Liver (tissue), 9 donors: Measurements from ENCODE around the gene LSR. TPM values are rescaled to one million over a fixed set of nuclear protein-coding genes. Genes with fewer than 3 reads are reported as not detected.
A peak's percentile ranks its signal among the peaks of the same experiment; 100 is the strongest.

ENCODE experiments used
- DNase-seq: peaks from one replicate; pipeline ENCODE4 v3.0.0-alpha.2; 2017; ENCODE audit warnings: low spot score
- H3K27ac ChIP-seq, 2 donors: one replicate each; pipeline ENCODE4 v1.7.0; 2013; ENCODE audit warnings: inconsistent platforms in 2 of 2, low read length in 2 of 2, control low read depth in 1 of 2, low read depth in 1 of 2, mild to moderate bottlenecking in 1 of 2
- H3K27me3 ChIP-seq, 4 donors: one replicate each; pipeline versions ENCODE4 v1.6.1 to v1.7.0; 2013; ENCODE audit warnings: low read length in 3 of 4, inconsistent platforms in 1 of 4, mild to moderate bottlenecking in 1 of 4, moderate library complexity in 1 of 4; ENCODE audit not compliant: control insufficient read depth in 4 of 4, insufficient read depth in 4 of 4
- H3K36me3 ChIP-seq, 4 donors: one replicate each; pipeline versions ENCODE4 v1.6.1 to v1.7.0; 2013; ENCODE audit warnings: low read length in 3 of 4, mild to moderate bottlenecking in 3 of 4, low read depth in 1 of 4, moderate library complexity in 1 of 4; ENCODE audit not compliant: control insufficient read depth in 4 of 4, insufficient read depth in 3 of 4
- H3K4me1 ChIP-seq, 4 donors: one replicate each; pipeline versions ENCODE4 v1.6.1 to v1.7.0; 2013; ENCODE audit warnings: low read length in 3 of 4, mild to moderate bottlenecking in 3 of 4, moderate library complexity in 1 of 4; ENCODE audit not compliant: control insufficient read depth in 4 of 4, insufficient read depth in 4 of 4
- H3K4me3 ChIP-seq, 3 donors: one replicate each; pipeline versions ENCODE4 v1.6.1 to v1.7.0; 2013; ENCODE audit warnings: low read length in 3 of 3, control low read depth in 1 of 3, low read depth in 1 of 3, mild to moderate bottlenecking in 1 of 3
- H3K9ac ChIP-seq, 2 donors: one replicate each; pipeline ENCODE4 v1.7.0; 2013; ENCODE audit warnings: low read length in 2 of 2, mild to moderate bottlenecking in 2 of 2, moderate library complexity in 2 of 2, control low read depth in 1 of 2, low read depth in 1 of 2
- H3K9me3 ChIP-seq, 4 donors: one replicate each; pipeline versions ENCODE4 v1.6.1 to v1.7.0; 2013; ENCODE audit warnings: low read length in 3 of 4; ENCODE audit not compliant: control insufficient read depth in 4 of 4
- EGR1 ChIP-seq, 2 donors: IDR thresholded peaks; 2 replicates each; pipeline ENCODE4 v1.6.1; 2016 to 2018; ENCODE audit warnings: antibody characterized with exemption in 2 of 2, low read depth in 2 of 2
- FOXA1 ChIP-seq: IDR thresholded peaks from 2 replicates; pipeline ENCODE4 v1.6.1; 2016; ENCODE audit warnings: antibody characterized with exemption
- GABPA ChIP-seq, 2 donors: IDR thresholded peaks in 1 of 2; conservative IDR thresholded peaks in 1 of 2; 2 replicates each; pipeline ENCODE4 v1.6.1; 2016; ENCODE audit warnings: antibody characterized with exemption in 2 of 2, mild to moderate bottlenecking in 1 of 2, moderate library complexity in 1 of 2
- HNF4A ChIP-seq, 2 donors: conservative IDR thresholded peaks; 2 replicates each; pipeline ENCODE4 v1.6.1; 2016; ENCODE audit warnings: antibody characterized with exemption in 2 of 2, mild to moderate bottlenecking in 2 of 2
- RAD21 ChIP-seq, 2 donors: IDR thresholded peaks; 2 replicates each; pipeline ENCODE4 v1.6.1; 2016; ENCODE audit warnings: antibody characterized with exemption in 2 of 2, mild to moderate bottlenecking in 2 of 2
- RXRA ChIP-seq, 2 donors: IDR thresholded peaks; 2 replicates each; pipeline ENCODE4 v1.6.1; 2017 to 2018; ENCODE audit warnings: antibody characterized with exemption in 2 of 2, mild to moderate bottlenecking in 1 of 2
- SP1 ChIP-seq: IDR thresholded peaks from 2 replicates; pipeline ENCODE4 v1.6.1; 2018; ENCODE audit warnings: antibody characterized with exemption, mild to moderate bottlenecking
- YY1 ChIP-seq: IDR thresholded peaks from 2 replicates; pipeline ENCODE4 v1.6.1; 2016; ENCODE audit warnings: antibody characterized with exemption, mild to moderate bottlenecking
- ZBTB33 ChIP-seq: IDR thresholded peaks from 2 replicates; pipeline ENCODE4 v1.6.1; 2016; ENCODE audit warnings: antibody characterized with exemption
- WGBS: extraction: QIAGEN DNeasy Blood & Tissue Kit; methylation state at CpG from one replicate; pipeline ENCODE4 v1.1.7; 2013; 5-methylcytosine and 5-hydroxymethylcytosine counted together
- polyA plus RNA-seq, 2 donors: library from polyadenylated mRNA; stranded (reverse) in 1 of 2; unstranded in 1 of 2; fragments of 200-250 nt in 1 of 2; fragments of >200 nt in 1 of 2; fragmentation: Nextera tagmentation in 1 of 2; extraction: Ambion mirVana in 1 of 2; gene quantifications; one replicate each; pipeline versions ENCODE4 v1.2.1 to v1.2.3, GENCODE V29; 2013 to 2015
- total RNA-seq, 2 donors: library from RNA; depleted of rRNA; stranded (reverse); fragments of >200 nt; gene quantifications; one replicate each; pipeline ENCODE4 v1.2.3, GENCODE V29; 2014
- TF ChIP-seq, protein P1 (sequence below): IDR thresholded peaks from 2 replicates; pipeline ENCODE4 v1.6.1; 2016; ENCODE audit warnings: antibody characterized with exemption
- TF ChIP-seq, protein P2 (sequence below): IDR thresholded peaks from 2 replicates; pipeline ENCODE4 v1.6.1; 2016; ENCODE audit warnings: antibody characterized with exemption
- donor health status: healthy.
- donor health status: healthy.
- donor health status: healthy.
- donor health status: healthy.
- donor health status: healthy.

LSR gene
- total and polyA plus RNA-seq, 4 donors = 33.7 to 150 (median 48.0) TPM

DNA sequence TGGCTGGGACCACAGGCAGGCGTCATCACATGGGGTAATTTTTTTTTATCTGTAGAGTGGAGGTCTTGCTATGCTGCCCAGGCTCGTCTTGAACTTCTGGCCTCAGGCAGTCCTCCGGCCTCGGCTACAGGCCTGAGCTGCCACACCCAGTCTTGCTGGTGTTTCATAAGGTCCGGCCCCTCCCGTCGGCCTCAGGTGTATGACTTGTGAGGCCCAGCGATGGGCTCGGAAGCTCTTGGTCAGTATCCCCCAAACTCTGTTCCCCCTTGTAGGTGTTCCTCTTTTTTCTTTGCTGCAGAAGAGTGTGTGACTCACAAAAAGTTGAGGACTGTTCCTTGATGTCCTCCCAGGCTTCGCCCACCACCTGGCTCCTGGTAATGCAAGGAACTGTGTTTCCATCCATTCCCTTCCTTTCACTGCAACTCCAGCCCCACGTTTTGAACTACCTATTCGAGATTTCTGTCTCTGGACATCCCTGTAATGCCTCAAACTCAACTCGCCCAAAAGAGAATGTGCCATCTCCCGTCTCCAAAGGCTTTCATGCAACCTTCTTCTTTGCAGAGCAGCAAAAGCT, 25.0 kb downstream of the LSR start:
- H3K27ac ChIP-seq = peak overlapping the region; percentile 51 to 91
- 87% methylated on average over 14 of the region's 14 CpGs for WGBS
- TF ChIP-seq GABPA (IDR thresholded peaks at IDR 0.05 in 1 of 2, conservative IDR thresholded peaks at IDR 0.05 in 1 of 2) (no peak), ZBTB33 (no peak), RAD21 (IDR thresholded peaks at IDR 0.05) (no peak), FOXA1 (no peak), HNF4A (conservative IDR thresholded peaks at IDR 0.05) (no peak), SP1 (no peak), RXRA (IDR thresholded peaks at IDR 0.05) (no peak)
- peaks cover 0 to 19% (median 15%) of the 10 kb centered on the region in 4 donors for H3K36me3 ChIP-seq
- no peak for DNase-seq
- no peaks in the 10 kb centered on the region for H3K27me3 ChIP-seq
- H3K4me3 ChIP-seq = no peak overlapping the region
- H3K4me1 ChIP-seq = peaks cover 20 to 43% (median 32%) of the 10 kb centered on the region in 4 donors
- no peaks in the 10 kb centered on the region for H3K9me3 ChIP-seq
- H3K9ac ChIP-seq = no peak overlapping the region

- peaks cover 22 to 48% (median 36%) of the 10 kb centered on the region in 4 donors for H3K4me1 ChIP-seq
- peaks cover 0 to 20% (median 16%) of the 10 kb centered on the region in 4 donors for H3K36me3 ChIP-seq
- TF ChIP-seq RXRA (IDR thresholded peaks at IDR 0.05) (no peak), ZBTB33 (no peak), RAD21 (IDR thresholded peaks at IDR 0.05) (no peak)
- TF ChIP-seq, protein P1, sequence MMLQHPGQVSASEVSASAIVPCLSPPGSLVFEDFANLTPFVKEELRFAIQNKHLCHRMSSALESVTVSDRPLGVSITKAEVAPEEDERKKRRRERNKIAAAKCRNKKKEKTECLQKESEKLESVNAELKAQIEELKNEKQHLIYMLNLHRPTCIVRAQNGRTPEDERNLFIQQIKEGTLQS = no peak
- TF ChIP-seq, protein P2, sequence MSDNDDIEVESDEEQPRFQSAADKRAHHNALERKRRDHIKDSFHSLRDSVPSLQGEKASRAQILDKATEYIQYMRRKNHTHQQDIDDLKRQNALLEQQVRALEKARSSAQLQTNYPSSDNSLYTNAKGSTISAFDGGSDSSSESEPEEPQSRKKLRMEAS = no peak
- no peaks in the 10 kb centered on the region for H3K27me3 ChIP-seq
- peak overlapping the region in 1 of 2 donors; percentile 26 for H3K27ac ChIP-seq
- WGBS = 91% methylated on average over 5 of the region's 5 CpGs
- DNase-seq = no peak
- no peak overlapping the region for H3K4me3 ChIP-seq
- no peaks in the 10 kb centered on the region for H3K9me3 ChIP-seq
- H3K9ac ChIP-seq = no peak overlapping the region
These were observed 25.5 kb downstream of the LSR start for GRCh38 chr19:35274323-35274722.

GRCh38 chr19:35276706-35277281, 28.0 kb downstream of the LSR start:
- 96% methylated on average over 28 of the region's 28 CpGs for WGBS
- TF ChIP-seq, protein P2 = no peak
- TF ChIP-seq EGR1 (IDR thresholded peaks at IDR 0.05; ENCODE audit: low read depth in 2 of 2) = no peak
- no peak for TF ChIP-seq YY1
- H3K9me3 ChIP-seq = no peaks in the 10 kb centered on the region
- no peak overlapping the region for H3K4me3 ChIP-seq
- H3K9ac ChIP-seq = no peak overlapping the region
- H3K27ac ChIP-seq = peak overlapping the region in 1 of 2 donors; percentile 11
- H3K36me3 ChIP-seq = peaks cover 0 to 20% (median 15%) of the 10 kb centered on the region in 4 donors
- DNase-seq = no peak
- H3K4me1 ChIP-seq = peaks cover 31 to 53% (median 41%) of the 10 kb centered on the region in 4 donors
- no peaks in the 10 kb centered on the region for H3K27me3 ChIP-seq
